ENCODE data around the gene FILIP1.

The FILIP1 gene

DNA sequence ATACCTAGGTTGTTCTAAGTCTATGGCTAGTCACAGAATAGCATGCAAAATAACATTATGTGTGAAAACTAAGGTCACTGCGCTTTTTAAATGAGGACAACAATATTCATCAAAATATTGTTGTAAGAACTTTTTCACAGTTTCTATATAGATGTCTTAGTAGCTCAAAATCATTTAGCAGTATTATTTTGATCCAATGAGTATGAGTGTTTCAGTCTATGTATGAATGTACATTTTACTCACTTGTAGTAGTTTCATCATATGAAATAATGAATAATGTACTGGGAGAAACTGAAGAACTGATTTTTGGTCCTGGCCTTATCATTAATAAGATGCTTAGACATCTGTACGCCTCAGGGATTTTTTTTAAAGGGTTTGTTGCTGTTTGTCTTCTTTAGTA is 192.5 kb downstream of the FILIP1 start:
- H3K27ac ChIP-seq (replicated peaks) = no peak overlapping the region
- no peak for DNase-seq (ENCODE audit: low read depth in 1 of 2, low spot score in 1 of 2)
- peaks cover 2% of the 10 kb centered on the region for H3K27me3 ChIP-seq (ENCODE audit: insufficient read depth, poor library complexity, severe bottlenecking)
- TF ChIP-seq GABPA (IDR thresholded peaks at IDR 0.05; ENCODE audit: low read depth) = no peak
- TF ChIP-seq POLR2AphosphoS5 (IDR thresholded peaks at IDR 0.05; ENCODE audit: low read depth) = no peak
- TF ChIP-seq SPI1 (IDR thresholded peaks at IDR 0.05; ENCODE audit: borderline replicate concordance, low read depth) = no peak
- TF ChIP-seq, protein P1, sequence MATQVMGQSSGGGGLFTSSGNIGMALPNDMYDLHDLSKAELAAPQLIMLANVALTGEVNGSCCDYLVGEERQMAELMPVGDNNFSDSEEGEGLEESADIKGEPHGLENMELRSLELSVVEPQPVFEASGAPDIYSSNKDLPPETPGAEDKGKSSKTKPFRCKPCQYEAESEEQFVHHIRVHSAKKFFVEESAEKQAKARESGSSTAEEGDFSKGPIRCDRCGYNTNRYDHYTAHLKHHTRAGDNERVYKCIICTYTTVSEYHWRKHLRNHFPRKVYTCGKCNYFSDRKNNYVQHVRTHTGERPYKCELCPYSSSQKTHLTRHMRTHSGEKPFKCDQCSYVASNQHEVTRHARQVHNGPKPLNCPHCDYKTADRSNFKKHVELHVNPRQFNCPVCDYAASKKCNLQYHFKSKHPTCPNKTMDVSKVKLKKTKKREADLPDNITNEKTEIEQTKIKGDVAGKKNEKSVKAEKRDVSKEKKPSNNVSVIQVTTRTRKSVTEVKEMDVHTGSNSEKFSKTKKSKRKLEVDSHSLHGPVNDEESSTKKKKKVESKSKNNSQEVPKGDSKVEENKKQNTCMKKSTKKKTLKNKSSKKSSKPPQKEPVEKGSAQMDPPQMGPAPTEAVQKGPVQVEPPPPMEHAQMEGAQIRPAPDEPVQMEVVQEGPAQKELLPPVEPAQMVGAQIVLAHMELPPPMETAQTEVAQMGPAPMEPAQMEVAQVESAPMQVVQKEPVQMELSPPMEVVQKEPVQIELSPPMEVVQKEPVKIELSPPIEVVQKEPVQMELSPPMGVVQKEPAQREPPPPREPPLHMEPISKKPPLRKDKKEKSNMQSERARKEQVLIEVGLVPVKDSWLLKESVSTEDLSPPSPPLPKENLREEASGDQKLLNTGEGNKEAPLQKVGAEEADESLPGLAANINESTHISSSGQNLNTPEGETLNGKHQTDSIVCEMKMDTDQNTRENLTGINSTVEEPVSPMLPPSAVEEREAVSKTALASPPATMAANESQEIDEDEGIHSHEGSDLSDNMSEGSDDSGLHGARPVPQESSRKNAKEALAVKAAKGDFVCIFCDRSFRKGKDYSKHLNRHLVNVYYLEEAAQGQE (IDR thresholded peaks at IDR 0.05; ENCODE audit: insufficient replicate concordance, low read depth) = no peak
- TF ChIP-seq, protein P2, sequence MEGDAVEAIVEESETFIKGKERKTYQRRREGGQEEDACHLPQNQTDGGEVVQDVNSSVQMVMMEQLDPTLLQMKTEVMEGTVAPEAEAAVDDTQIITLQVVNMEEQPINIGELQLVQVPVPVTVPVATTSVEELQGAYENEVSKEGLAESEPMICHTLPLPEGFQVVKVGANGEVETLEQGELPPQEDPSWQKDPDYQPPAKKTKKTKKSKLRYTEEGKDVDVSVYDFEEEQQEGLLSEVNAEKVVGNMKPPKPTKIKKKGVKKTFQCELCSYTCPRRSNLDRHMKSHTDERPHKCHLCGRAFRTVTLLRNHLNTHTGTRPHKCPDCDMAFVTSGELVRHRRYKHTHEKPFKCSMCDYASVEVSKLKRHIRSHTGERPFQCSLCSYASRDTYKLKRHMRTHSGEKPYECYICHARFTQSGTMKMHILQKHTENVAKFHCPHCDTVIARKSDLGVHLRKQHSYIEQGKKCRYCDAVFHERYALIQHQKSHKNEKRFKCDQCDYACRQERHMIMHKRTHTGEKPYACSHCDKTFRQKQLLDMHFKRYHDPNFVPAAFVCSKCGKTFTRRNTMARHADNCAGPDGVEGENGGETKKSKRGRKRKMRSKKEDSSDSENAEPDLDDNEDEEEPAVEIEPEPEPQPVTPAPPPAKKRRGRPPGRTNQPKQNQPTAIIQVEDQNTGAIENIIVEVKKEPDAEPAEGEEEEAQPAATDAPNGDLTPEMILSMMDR (IDR thresholded peaks at IDR 0.05; ENCODE audit: insufficient read depth, low read length) = no peak
- no peak overlapping the region for H3K4me3 ChIP-seq (replicated peaks; ENCODE audit: insufficient read depth, low read length)

DNA sequence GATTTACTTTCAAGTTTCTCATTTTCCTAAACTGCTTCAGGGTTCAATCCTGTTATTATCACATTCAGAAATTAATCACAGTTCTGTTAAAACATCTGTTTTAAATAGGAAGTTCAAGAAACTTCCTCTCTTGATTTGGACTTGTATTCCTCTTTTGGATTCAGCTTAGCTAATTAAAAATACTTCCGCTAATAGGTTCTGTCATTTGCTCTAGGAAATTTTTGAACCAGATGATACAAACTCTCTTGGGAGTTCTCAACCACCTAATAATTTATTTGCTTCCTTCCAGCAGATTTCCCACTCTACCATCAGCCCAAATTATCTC is 193.1 kb downstream of the FILIP1 start:
- TF ChIP-seq GABPA (IDR thresholded peaks at IDR 0.05; ENCODE audit: low read depth) (no peak), SPI1 (IDR thresholded peaks at IDR 0.05; ENCODE audit: borderline replicate concordance, low read depth) (no peak), POLR2AphosphoS5 (IDR thresholded peaks at IDR 0.05; ENCODE audit: low read depth) (no peak)
- TF ChIP-seq, protein P2 (IDR thresholded peaks at IDR 0.05; ENCODE audit: insufficient read depth, low read length) = no peak
- TF ChIP-seq, protein P1 (IDR thresholded peaks at IDR 0.05; ENCODE audit: insufficient replicate concordance, low read depth) = no peak
- no peak for DNase-seq (ENCODE audit: low read depth in 1 of 2, low spot score in 1 of 2)
- no peak overlapping the region for H3K4me3 ChIP-seq (replicated peaks; ENCODE audit: insufficient read depth, low read length)
- H3K27ac ChIP-seq (replicated peaks) = no peak overlapping the region
- H3K27me3 ChIP-seq (ENCODE audit: insufficient read depth, poor library complexity, severe bottlenecking) = no peaks in the 10 kb centered on the region

DNA sequence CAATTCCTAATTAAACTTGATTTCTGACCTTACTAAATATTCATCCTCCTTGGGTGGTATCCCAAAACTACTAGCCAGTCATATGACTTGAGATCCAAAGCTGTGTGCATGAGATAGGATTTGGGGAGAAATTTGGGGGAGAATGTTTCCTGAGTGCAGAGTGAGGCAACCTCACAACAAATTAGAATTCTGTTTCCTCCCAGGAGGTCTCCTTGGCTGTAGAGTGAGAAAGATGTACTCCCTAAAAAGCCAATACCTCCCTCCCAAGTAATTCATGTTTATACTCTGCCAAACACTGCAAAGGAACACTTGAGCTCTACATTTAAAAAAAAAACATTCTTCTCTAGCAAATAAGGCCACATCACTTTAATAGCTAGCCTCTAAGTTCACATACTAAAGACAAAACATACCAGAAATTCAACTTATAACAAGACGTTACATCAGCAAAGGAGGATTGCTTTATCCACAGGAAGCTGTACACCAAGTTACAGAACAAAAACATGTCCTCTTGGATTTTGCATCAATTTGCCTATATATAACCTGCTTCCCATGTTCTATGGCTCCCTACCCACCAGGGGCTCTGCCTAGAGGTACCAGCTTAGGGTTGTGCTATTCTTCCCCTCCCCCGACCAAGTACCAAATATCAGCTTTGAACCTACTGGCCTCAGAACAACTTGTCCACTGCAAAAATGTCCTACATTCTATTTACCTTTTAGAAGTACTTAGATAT is 193.6 kb downstream of the FILIP1 start:
- DNase-seq (ENCODE audit: low read depth in 1 of 2, low spot score in 1 of 2) = no peak
- Histone ChIP-seq H3K27me3 (ENCODE audit: insufficient read depth, poor library complexity, severe bottlenecking) (no peaks in the 10 kb centered on the region), H3K27ac (replicated peaks) (no peak overlapping the region), H3K4me3 (replicated peaks; ENCODE audit: insufficient read depth, low read length) (no peak overlapping the region)
- TF ChIP-seq POLR2AphosphoS5 (IDR thresholded peaks at IDR 0.05; ENCODE audit: low read depth) = no peak
- TF ChIP-seq, protein P1 (IDR thresholded peaks at IDR 0.05; ENCODE audit: insufficient replicate concordance, low read depth) = no peak
- TF ChIP-seq SPI1 (IDR thresholded peaks at IDR 0.05; ENCODE audit: borderline replicate concordance, low read depth) = no peak

Data from HL-60 (cell line).